PFSK-1 (cell line): ENCODE data around the gene PPEF2.

Experiments used
- POLR2AphosphoS5 ChIP-seq: IDR thresholded peaks from 2 replicates; pipeline ENCODE4 v1.6.1; 2012; ENCODE audit warnings: low read depth, mild to moderate bottlenecking, control low read depth, low read length, moderate library complexity
- TAF1 ChIP-seq: IDR thresholded peaks from 2 replicates; pipeline ENCODE4 v1.6.1; 2012; ENCODE audit warnings: low read length, control low read depth, borderline replicate concordance; ENCODE audit not compliant: insufficient read depth

- no peak for TF ChIP-seq POLR2AphosphoS5
- no peak for TF ChIP-seq TAF1
Observed at GRCh38 chr4:75950213-75950815, 48.1 kb upstream of the PPEF2 start.
